ENCODE data around the gene SYT8.

SYT8 gene

DNA sequence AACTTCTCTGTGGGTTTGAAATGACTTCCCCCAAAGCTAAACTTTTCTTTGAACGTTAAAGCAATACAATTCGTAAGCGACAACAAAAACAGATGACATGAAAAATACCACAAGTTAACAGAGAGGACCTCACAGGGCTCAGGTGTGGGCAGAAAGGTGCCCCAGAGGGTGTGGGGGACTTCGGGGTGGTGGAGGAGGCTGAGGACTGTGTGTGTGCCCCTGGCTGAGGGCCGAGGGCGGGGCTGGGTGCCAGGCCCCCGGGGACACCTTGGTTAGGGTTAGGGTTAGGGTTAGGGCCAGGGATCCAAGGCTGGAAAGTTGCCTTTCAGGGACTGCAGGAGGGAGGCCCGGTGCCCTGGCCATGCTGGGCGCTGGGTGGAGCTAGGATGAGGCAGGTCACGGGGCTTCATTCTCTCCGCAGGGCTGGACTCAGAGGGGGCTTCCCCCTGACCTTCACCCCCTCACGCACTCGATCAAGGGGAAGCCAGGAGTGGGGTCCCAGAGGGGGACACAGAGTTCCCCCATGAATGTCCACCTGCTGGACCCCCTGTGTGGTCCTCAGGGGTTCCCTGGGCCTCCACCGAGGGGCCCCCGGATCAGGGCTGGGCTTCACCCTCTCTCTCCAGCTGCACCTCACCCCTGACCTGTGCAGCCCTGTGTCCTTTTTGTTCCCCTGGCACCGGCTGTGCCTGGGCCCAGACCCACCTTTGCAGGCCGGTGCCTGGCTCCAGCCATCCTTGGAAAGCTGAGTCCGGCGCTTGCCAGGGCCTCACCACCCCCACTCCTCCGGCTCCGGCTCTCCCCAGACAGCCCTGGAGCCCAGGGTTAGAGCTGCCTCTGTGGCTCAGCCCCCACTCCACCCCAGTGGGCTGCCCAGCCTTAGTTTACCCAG lies 11.0 kb downstream of the SYT8 start:
- DNase-seq (ENCODE audit: low read depth): no peak

DNA sequence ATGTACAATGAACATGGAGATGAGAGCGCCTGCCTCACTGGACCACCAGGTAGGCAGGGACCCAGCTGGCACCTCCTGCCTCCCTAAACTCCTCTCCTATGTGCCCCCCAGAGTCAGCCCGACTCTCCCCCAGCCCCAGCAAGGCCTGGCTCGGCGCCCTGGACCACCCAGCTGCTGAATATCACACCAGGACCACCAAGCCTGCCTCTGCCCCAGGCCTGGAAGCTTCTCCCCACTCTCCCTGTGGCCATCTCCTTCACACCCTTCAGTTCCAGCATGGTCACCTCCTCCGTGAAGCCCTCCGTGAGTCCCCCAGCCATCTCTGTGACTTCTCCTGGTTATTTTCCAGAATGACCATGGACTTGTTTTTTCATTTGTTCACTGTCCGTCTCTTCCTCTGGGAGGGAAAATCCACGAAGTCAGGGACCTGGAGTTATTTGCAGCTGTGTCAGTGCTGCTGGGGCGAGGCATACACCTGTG lies 11.7 kb downstream of the SYT8 start:
- DNase-seq (ENCODE audit: low read depth): no peak

- no peak for DNase-seq (ENCODE audit: low read depth)
Observed at GRCh38 chr11:1847006-1847735, 12.4 kb downstream of the SYT8 start.

DNA sequence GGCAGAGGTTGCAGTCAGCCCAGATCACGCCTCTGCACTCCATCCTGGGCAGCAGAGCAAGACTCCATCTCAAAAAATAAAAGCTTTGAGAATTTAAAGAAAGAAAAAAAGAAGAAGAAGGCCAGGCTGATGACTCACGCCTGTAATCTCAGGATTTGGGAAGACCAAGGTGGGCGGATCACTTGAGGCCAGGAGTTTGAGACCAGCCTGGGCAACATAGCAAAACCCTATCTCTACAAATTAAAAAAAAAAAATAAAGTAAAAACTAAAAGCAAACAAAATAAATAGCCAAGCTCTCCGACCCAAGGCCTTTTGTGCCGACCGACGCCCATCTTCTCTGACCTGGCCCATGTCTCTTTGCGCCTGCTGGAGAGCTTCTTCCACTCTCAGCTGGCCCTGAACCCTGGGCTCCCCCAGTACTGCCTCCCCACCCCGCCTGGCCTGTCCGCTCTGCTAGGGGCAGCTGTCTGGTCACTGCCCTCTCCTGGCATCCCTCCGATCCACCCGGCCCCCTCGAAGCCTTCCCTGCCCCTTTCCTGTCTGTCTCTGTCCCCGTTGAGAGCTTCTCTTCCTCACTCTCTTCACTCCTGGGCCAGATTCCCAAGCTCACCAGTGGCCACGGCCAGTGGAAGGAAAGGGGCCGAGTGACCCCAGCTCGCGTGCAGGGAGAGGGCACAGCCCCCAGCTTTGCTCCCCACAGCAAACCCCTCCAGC lies 13.3 kb downstream of the SYT8 start:
- no peak for DNase-seq (ENCODE audit: low read depth)

DNA sequence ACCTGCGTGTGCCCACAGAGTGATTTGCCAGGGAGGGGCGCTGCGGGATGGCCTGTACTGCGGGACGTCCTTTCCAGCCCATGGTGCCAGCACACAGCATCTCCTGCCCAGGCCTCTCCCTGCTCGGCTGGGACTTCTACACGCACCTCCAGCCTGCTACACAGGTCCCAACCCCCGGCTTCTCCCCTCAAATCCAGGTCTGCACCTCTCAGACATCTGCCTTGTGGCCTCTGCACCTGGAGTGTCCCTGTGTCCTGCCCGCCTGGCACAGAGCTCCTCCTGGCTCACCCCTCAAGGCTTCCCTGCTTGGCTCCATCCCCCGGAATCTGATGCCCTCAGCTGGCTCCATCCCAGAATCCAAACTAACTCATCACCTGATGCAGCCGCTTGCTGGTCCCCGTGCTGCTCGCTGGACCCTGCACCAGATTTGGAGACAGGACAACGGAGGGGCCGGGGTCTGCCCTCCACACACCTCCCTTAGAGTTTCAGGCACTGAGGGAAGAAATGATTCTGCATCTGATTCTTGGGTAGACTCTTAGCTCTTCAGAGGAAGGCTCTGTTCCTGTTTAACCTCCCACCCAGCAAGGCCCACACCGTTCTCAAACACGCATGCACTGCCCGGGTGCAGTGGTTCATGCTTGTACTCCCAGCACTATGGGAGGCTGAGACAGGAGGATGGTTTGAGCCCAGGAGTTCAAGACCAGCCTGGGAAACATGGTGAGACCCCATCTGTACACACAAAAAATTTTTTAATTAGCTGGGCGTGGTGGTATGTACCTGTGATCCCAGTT lies 14.0 kb downstream of the SYT8 start:
- no peak for DNase-seq (ENCODE audit: low read depth)

GRCh38 chr11:1851468-1852180 lies 16.8 kb downstream of the SYT8 start:
- no peak for DNase-seq (ENCODE audit: low read depth)

DNA sequence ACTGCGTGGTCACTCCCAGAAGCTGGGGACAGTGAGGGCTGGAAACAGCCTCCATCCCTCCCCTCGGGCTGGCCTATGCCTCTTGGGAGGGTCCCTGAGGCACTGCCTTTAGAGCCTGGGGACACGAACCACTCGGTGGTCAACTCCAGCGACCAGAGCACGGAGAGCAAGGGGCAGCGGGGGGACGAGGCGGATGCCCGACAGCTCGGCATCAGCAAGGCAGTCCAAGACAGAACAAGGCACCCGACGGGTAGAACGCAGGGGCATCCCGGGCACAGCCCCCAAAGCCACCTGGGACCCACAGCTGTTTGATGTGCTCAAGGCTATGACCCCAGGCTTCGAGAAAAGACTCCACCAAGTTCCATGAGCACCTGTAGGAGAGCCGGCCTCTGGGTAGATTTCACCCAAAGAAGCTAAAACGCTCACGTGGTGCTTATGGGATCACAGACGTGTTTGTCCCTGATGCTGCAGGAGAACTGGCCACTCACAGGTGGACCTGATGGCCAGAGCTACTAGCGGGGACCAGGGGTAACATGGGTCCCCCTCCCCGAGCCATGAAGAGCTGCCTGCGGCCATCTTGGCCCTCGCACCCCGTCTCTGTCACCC lies 17.6 kb downstream of the SYT8 start:
- no peak for DNase-seq (ENCODE audit: low read depth)

GRCh38 chr11:1852877-1853276 lies 18.1 kb downstream of the SYT8 start, which contains the start of gene LSP1:
Gene LSP1, plus strand, starts transcription at chr11:1853084. Its CDS starts 61 bp downstream, at chr11:1853145.
- DNase-seq (ENCODE audit: low read depth): peak; percentile 71

DNA sequence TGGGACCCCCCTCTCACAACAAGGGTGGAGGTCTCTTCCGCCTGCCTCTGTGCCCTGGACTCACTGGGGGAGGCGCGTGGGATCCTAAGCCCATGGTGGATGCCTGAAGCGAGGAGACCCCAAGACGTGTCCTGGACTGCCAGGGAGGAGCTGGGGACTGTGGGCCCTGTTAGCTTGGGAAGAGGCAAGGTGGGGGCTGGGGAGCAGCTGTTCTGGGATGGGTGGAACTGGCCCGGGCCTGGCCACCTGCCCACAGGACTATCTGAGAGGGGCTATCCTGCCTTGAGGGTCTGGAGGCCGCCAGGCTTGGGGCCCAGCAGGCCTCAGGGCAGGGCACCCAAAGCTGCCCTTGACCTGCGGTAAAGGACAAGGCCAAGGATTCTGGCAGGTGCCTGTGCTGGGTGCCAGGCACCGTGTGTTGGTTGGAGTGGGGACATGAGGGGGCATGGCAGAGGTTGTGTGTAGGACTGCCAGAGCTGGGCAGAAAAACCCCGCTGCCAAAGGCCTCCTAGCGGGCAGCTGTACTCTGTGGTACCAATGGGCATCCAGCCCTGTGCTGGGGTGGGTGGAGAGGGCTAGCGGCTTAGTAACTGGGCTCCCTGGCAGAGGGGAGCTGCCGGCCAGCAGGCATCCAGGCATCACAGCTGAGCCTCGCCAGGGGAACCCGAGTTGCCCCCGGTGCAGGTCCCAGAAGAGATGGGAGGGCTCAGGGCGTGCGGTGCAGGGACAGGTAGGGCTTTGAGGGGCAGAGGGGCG lies 18.8 kb downstream of the SYT8 start:
- DNase-seq (ENCODE audit: low read depth): no peak

DNA sequence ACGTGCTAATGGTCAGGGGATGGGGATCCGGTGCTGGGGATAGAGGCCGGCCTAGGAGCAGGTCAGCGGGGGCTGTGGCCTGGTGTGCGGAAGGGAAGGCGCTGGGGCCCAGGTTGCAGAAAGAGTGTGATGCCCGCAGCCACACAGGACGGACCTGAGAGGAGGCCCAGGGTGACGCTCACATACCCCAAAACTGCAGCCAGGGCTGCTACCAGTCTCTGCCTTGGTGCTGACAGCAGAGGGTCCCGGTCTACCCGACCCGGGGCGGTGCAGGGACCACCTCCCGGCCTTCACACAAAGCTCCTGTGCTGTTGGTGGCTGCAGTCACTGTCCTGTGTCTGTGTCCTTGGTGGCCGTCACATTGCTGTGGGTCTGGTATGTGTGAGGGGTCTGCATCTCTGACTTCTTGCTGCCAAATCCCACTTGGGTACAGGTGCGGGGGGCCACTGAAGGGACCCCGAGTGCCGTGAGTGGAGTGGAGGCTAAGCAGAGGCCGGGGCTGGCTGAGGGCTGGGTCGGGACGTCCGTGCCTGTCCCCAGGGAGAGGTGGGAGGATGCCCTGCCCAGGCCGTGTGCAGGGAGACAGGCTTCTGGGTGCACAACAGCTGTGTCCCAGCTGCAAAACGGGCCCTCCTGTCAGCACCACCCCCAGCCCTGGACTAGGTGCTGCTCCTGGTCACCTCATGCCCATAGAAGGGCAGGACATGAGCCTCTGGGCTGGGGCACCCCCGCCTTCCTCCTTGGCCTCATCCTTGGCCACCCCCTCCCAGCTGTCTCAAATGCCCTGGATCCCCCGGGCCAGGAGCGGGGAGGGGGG lies 19.6 kb downstream of the SYT8 start:
- no peak for DNase-seq (ENCODE audit: low read depth)

GRCh38 chr11:1854949-1855885 lies 20.4 kb downstream of the SYT8 start:
- DNase-seq (ENCODE audit: low read depth): no peak

- DNase-seq (ENCODE audit: low read depth): no peak
Observed at GRCh38 chr11:1855886-1856265, 21.1 kb downstream of the SYT8 start.

- DNase-seq (ENCODE audit: low read depth): no peak
Observed at GRCh38 chr11:1856306-1857005, 21.7 kb downstream of the SYT8 start.

DNA sequence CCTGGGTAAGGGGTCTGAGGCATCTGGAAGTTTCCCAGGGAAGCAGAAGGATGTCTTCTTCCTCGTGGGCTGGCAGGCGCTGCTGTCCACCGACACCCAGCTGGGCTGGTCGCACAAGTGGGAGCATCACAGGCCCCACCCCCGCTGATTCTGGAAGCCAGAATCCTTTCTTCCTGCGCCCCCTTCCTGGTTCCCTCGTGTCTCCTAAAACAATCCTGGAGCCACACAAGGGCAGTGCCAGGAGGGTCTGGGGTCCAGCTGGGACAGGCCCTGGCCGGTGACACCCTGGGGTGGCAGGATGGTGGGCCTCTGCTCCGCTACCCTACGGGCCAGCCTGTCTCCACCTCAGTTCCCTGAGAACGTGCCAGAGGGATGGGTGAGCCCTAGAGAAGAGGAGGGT lies 22.3 kb downstream of the SYT8 start:
- DNase-seq (ENCODE audit: low read depth): no peak

DNA sequence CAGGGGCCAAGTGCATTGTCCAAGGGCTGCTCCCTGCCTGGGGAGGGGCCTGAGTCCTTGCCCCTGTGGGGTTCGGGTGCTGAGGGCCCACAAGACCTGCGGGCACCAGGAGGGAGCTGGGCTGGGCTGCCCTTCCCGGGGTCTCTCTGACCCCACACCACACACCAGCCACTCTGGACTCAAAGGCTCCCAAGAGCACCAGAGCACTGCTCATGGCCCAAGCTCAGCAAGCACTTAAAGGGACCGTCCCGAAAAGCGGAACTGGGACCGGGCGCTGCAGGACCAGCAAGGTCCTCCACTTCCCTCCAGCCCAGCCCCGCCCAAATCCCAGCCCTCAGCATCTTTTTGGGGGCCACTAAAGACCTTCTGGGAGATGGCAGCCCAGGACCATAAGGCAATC lies 23.4 kb downstream of the SYT8 start:
- no peak for DNase-seq (ENCODE audit: low read depth)

- no peak for DNase-seq (ENCODE audit: low read depth)
Observed at GRCh38 chr11:1858576-1858975, 23.8 kb downstream of the SYT8 start.

- DNase-seq (ENCODE audit: low read depth): no peak
Observed at GRCh38 chr11:1859004-1859403, 24.2 kb downstream of the SYT8 start.
